H1 (cell line): Measurements from ENCODE around the gene RFLNA. TPM values are rescaled to one million over a fixed set of nuclear protein-coding genes. Genes with fewer than 3 reads are reported as not detected.

Source experiments
- CBX5 ChIP-seq: fragments of 300-800, 300-1000 bp; sonication (generic); IDR thresholded peaks from 2 replicates; pipeline ENCODE4 v1.7.1; 2016; ENCODE audit warnings: antibody characterized with exemption, low read length, low read depth
- KDM5A ChIP-seq: fragments of 200-600 bp; IDR thresholded peaks from 2 replicates; pipeline ENCODE4 v1.7.1; 2012; ENCODE audit warnings: mild to moderate bottlenecking, low read length, inconsistent platforms, mixed read lengths
- RAD21 ChIP-seq, 2 experiments: IDR thresholded peaks in 1 of 2; conservative IDR thresholded peaks in 1 of 2; 2 replicates each; pipeline ENCODE4 v1.6.1; 2011; ENCODE audit warnings: low read depth in 2 of 2, low read length in 2 of 2, improper control_type of control experiment in 1 of 2, inconsistent platforms in 1 of 2, mild to moderate bottlenecking in 1 of 2, moderate library complexity in 1 of 2
- polyA plus RNA-seq, 7 experiments: library from polyadenylated mRNA; depleted of rRNA in 3 of 7; stranded (reverse) in 5 of 7; unstranded in 2 of 7; fragments of >200 nt in 5 of 7; fragments of 200-250 nt in 2 of 7; gene quantifications; 1 replicate in 5 of 7; 2 replicates in 1 of 7; 4 replicates in 1 of 7; pipeline versions ENCODE4 v1.2.1 to v1.2.3, GENCODE V29; 2011 to 2013; ENCODE audit warnings: missing spikeins in 2 of 7, mixed read lengths in 2 of 7
- total RNA-seq: library from RNA; stranded (reverse); fragmentation: NEBNext Ultra II Directional; extraction: Animal tissue kit (Norgen Biotek cat#: 25700); gene quantifications from 2 replicates; pipeline ENCODE4 v1.2.1, GENCODE V29; 2021

RFLNA gene
- total and polyA plus RNA-seq, 2 of the 8 experiments (the other 6 are each of a cell fraction or from before 2014, with no cell fraction given), result 6.4 to 6.6 TPM

GRCh38 chr12:124341645-124342069 is 46.8 kb downstream of the RFLNA start (continued):
- TF ChIP-seq KDM5A (no peak), CBX5 (no peak), RAD21 (IDR thresholded peaks at IDR 0.05 in 1 of 2, conservative IDR thresholded peaks at IDR 0.05 in 1 of 2; ENCODE audit: low read depth in 2 of 2, low read length in 2 of 2) (no peak)
